Karpas-422 (cell line): Measurements from ENCODE around the gene SLC39A11. TPM values are rescaled to one million over a fixed set of nuclear protein-coding genes. Genes with fewer than 3 reads are reported as not detected.

Source experiments
- DNase-seq: peaks from one replicate; pipeline ENCODE4 v3.0.0-alpha.2; 2015
- H2AFZ ChIP-seq: fragments of 200-600 bp; sonication (generic); 2 replicates; pipeline ENCODE4 v1.6.1; 2014; ENCODE audit warnings: antibody characterized with exemption, low read length, mixed read lengths
- H3K27ac ChIP-seq: fragments of 200-600 bp; sonication (generic); 2 replicates; pipeline ENCODE4 v1.5.1; 2014; ENCODE audit warnings: mild to moderate bottlenecking, low read length, moderate library complexity
- H3K27me3 ChIP-seq: fragments of 200-600 bp; sonication (generic); 2 replicates; pipeline ENCODE4 v1.6.1; 2014; ENCODE audit warnings: low read length, mixed read lengths
- H3K36me3 ChIP-seq: fragments of 200-600 bp; sonication (generic); 2 replicates; pipeline ENCODE4 v1.6.1; 2014; ENCODE audit warnings: low read length, mixed read lengths; ENCODE audit not compliant: insufficient read depth
- H3K4me1 ChIP-seq: fragments of 200-600 bp; sonication (generic); 2 replicates; pipeline ENCODE4 v1.6.1; 2014; ENCODE audit warnings: mild to moderate bottlenecking, low read length, mixed read lengths
- H3K4me2 ChIP-seq: fragments of 200-600 bp; sonication (generic); 2 replicates; pipeline ENCODE4 v1.6.1; 2014; ENCODE audit warnings: low read length, low read depth, mild to moderate bottlenecking; ENCODE audit not compliant: poor library complexity, severe bottlenecking
- H3K4me3 ChIP-seq: fragments of 200-600 bp; sonication (generic); 2 replicates; pipeline ENCODE4 v1.5.1; 2014; ENCODE audit warnings: mild to moderate bottlenecking, antibody characterized with exemption, low read length, mixed read lengths
- H3K79me2 ChIP-seq: fragments of 200-600 bp; sonication (generic); 2 replicates; pipeline ENCODE4 v1.6.1; 2014; ENCODE audit warnings: mild to moderate bottlenecking, low read length, mixed read lengths
- H3K9ac ChIP-seq: fragments of 200-600 bp; sonication (generic); 2 replicates; pipeline ENCODE4 v1.6.0; 2014; ENCODE audit warnings: low read length
- H3K9me2 ChIP-seq: fragments of 200-600 bp; sonication (generic), shearing (Covaris generic); replicated peaks from 2 replicates; pipeline ENCODE4 v1.6.0; 2014; ENCODE audit warnings: mild to moderate bottlenecking, low read length, moderate library complexity; ENCODE audit not compliant: insufficient read depth
- H3K9me3 ChIP-seq: fragments of 300-700, 200-600 bp; sonication (generic); 2 replicates; pipeline ENCODE4 v1.6.1; 2014; ENCODE audit warnings: low read length, mixed read lengths
- H4K20me1 ChIP-seq: fragments of 200-600 bp; sonication (generic); 2 replicates; pipeline ENCODE4 v1.6.1; 2014; ENCODE audit warnings: mild to moderate bottlenecking, antibody characterized with exemption, low read length, low read depth; ENCODE audit not compliant: insufficient read depth
- total RNA-seq: library from RNA; depleted of rRNA; stranded (reverse); fragments of >200 nt; shearing (Covaris generic); gene quantifications from 2 replicates; pipeline ENCODE4 v1.2.3, GENCODE V29; 2014; ENCODE audit warnings: low replicate concordance; rRNA removed

The SLC39A11 gene
- 49.6 and 69.7 TPM in 2 replicates for total RNA-seq

- Histone ChIP-seq H4K20me1 (no peaks in the 10 kb centered on the region), H3K4me2 (peak within 1 kb of the TSS; percentile 95), H3K27me3 (no peaks in the 10 kb centered on the region), H2AFZ (peak within 1 kb of the TSS; percentile 93; the same call in 1 of the 2 replicates), H3K9me3 (no peaks in the 10 kb centered on the region), H3K36me3 (peaks cover 3% of the 10 kb centered on the region), H3K79me2 (peaks cover 38% of the 10 kb centered on the region), H3K27ac (peak within 1 kb of the TSS; percentile 82), H3K9me2 (no peaks in the 10 kb centered on the region), H3K4me3 (peak within 1 kb of the TSS; percentile 90), H3K9ac (peak within 1 kb of the TSS; percentile 89), H3K4me1 (peaks cover 20% of the 10 kb centered on the region)
- DNase-seq: peak; percentile 99
Measured at GRCh38 chr17:73092523-73093135, at the start of gene SLC39A11. TSS of gene SLC39A11 (minus strand) at chr17:73092688. CDS start at chr17:73088764, 3,924 bp downstream.

GRCh38 chr17:73141411-73141810 is 48.9 kb upstream of the SLC39A11 start:
- Histone ChIP-seq H3K4me3 (no peak overlapping the region), H2AFZ (no peak overlapping the region), H3K79me2 (no peaks in the 10 kb centered on the region)

GRCh38 chr17:73140566-73140965 is 48.1 kb upstream of the SLC39A11 start:
- H3K4me3 ChIP-seq: no peak overlapping the region
- H3K27ac ChIP-seq: peak overlapping the region; percentile 100
- H3K27me3 ChIP-seq: no peaks in the 10 kb centered on the region
- H3K79me2 ChIP-seq: no peaks in the 10 kb centered on the region
- peaks cover 8% of the 10 kb centered on the region; the same call in 1 of the 2 replicates for H3K9me3 ChIP-seq
- H3K9me2 ChIP-seq: no peaks in the 10 kb centered on the region
- H3K9ac ChIP-seq: peak overlapping the region; percentile 0; the same call in 1 of the 2 replicates
- peaks cover 5% of the 10 kb centered on the region; the same call in 1 of the 2 replicates for H3K36me3 ChIP-seq
- H3K4me2 ChIP-seq: peak overlapping the region; percentile 21
- peak overlapping the region; percentile 47 for H2AFZ ChIP-seq
- peaks cover 68% of the 10 kb centered on the region for H3K4me1 ChIP-seq
- H4K20me1 ChIP-seq: no peaks in the 10 kb centered on the region
- no peak for DNase-seq

More at GRCh38 chr17:73141411-73141810, 48.9 kb upstream of the SLC39A11 start:
- Histone ChIP-seq H3K36me3 (peaks cover 5% of the 10 kb centered on the region; the same call in 1 of the 2 replicates), H4K20me1 (no peaks in the 10 kb centered on the region), H3K4me2 (no peak overlapping the region), H3K27me3 (no peaks in the 10 kb centered on the region), H3K9me2 (no peaks in the 10 kb centered on the region), H3K4me1 (peaks cover 67% of the 10 kb centered on the region), H3K9me3 (peaks cover 8% of the 10 kb centered on the region; the same call in 1 of the 2 replicates), H3K9ac (no peak overlapping the region), H3K27ac (no peak overlapping the region; the same call in 1 of the 2 replicates)
- DNase-seq: no peak

- Histone ChIP-seq H3K36me3 (no peaks in the 10 kb centered on the region), H3K27ac (peak overlapping the region; percentile 100), H3K4me2 (peak overlapping the region; percentile 72), H3K4me3 (no peak overlapping the region), H3K9ac (peak overlapping the region; percentile 52; the same call in 1 of the 2 replicates), H3K9me2 (no peaks in the 10 kb centered on the region), H2AFZ (no peak overlapping the region), H3K9me3 (peaks cover 3% of the 10 kb centered on the region; the same call in 1 of the 2 replicates), H3K79me2 (no peaks in the 10 kb centered on the region), H3K27me3 (no peaks in the 10 kb centered on the region), H4K20me1 (no peaks in the 10 kb centered on the region), H3K4me1 (peaks cover 80% of the 10 kb centered on the region)
- no peak for DNase-seq
Measured at GRCh38 chr17:73139296-73139695, 46.8 kb upstream of the SLC39A11 start.

GRCh38 chr17:73138541-73139138 is 46.2 kb upstream of the SLC39A11 start:
- DNase-seq: peak; percentile 94
- H3K79me2 ChIP-seq: no peaks in the 10 kb centered on the region
- no peaks in the 10 kb centered on the region for H4K20me1 ChIP-seq
- no peaks in the 10 kb centered on the region for H3K9me3 ChIP-seq
- no peak overlapping the region for H2AFZ ChIP-seq
- H3K27me3 ChIP-seq: no peaks in the 10 kb centered on the region
- H3K4me1 ChIP-seq: peaks cover 84% of the 10 kb centered on the region
- H3K4me2 ChIP-seq: peak overlapping the region; percentile 72
- H3K27ac ChIP-seq: peak overlapping the region; percentile 100
- H3K9me2 ChIP-seq: no peaks in the 10 kb centered on the region
- peak overlapping the region; percentile 6 for H3K4me3 ChIP-seq
- H3K9ac ChIP-seq: peak overlapping the region; percentile 62
- H3K36me3 ChIP-seq: no peaks in the 10 kb centered on the region

GRCh38 chr17:73137376-73137775 is 44.9 kb upstream of the SLC39A11 start:
- Histone ChIP-seq H3K9me3 (no peaks in the 10 kb centered on the region), H3K4me2 (peak overlapping the region; percentile 72), H3K27me3 (no peaks in the 10 kb centered on the region), H4K20me1 (no peaks in the 10 kb centered on the region), H3K27ac (peak overlapping the region; percentile 100), H3K9ac (no peak overlapping the region), H3K4me1 (peaks cover 87% of the 10 kb centered on the region), H3K79me2 (no peaks in the 10 kb centered on the region), H3K36me3 (no peaks in the 10 kb centered on the region), H3K9me2 (no peaks in the 10 kb centered on the region), H2AFZ (no peak overlapping the region), H3K4me3 (no peak overlapping the region)
- no peak for DNase-seq

GRCh38 chr17:73135766-73136165 is 43.3 kb upstream of the SLC39A11 start:
- Histone ChIP-seq H3K36me3 (no peaks in the 10 kb centered on the region), H3K9me3 (no peaks in the 10 kb centered on the region), H3K27ac (peak overlapping the region; percentile 100), H2AFZ (no peak overlapping the region), H3K27me3 (no peaks in the 10 kb centered on the region), H3K4me3 (no peak overlapping the region), H4K20me1 (no peaks in the 10 kb centered on the region), H3K9me2 (no peaks in the 10 kb centered on the region), H3K4me1 (peaks cover 96% of the 10 kb centered on the region), H3K79me2 (no peaks in the 10 kb centered on the region), H3K4me2 (no peak overlapping the region), H3K9ac (no peak overlapping the region)
- no peak for DNase-seq

- Histone ChIP-seq H3K9ac (peak overlapping the region; percentile 90), H3K4me1 (peaks cover 85% of the 10 kb centered on the region), H3K27me3 (no peaks in the 10 kb centered on the region), H3K36me3 (no peaks in the 10 kb centered on the region), H3K27ac (peak overlapping the region; percentile 100), H3K4me2 (peak overlapping the region; percentile 79), H3K9me2 (no peaks in the 10 kb centered on the region), H3K9me3 (no peaks in the 10 kb centered on the region), H4K20me1 (no peaks in the 10 kb centered on the region), H3K4me3 (peak overlapping the region; percentile 31), H3K79me2 (no peaks in the 10 kb centered on the region), H2AFZ (peak overlapping the region; percentile 39; the same call in 1 of the 2 replicates)
- DNase-seq: peak; percentile 92
Measured at GRCh38 chr17:73133911-73134649, 41.6 kb upstream of the SLC39A11 start.
